ENCODE measurements around the gene PDCD5. TPM values are rescaled to one million over a fixed set of nuclear protein-coding genes. Genes with fewer than 3 reads are reported as not detected.

PDCD5 gene
- total RNA-seq, 4 donors from 2014 or later, result 64.9 to 88.5 (median 79.3) TPM

GRCh38 chr19:32626969-32627368, 46.0 kb downstream of the PDCD5 start:
- WGBS, 2 donors, result 94 to 98% methylated on average over 4 of the region's 4 CpGs
- no peak for DNase-seq (ENCODE audit: low spot score in 2 of 2)
- H3K27me3 ChIP-seq, result no peaks in the 10 kb centered on the region
- no peak for TF ChIP-seq CTCF (IDR thresholded peaks at IDR 0.05)
- H3K4me1 ChIP-seq, result no peaks in the 10 kb centered on the region
- H3K27ac ChIP-seq, result no peak overlapping the region
- H3K4me3 ChIP-seq, result no peak overlapping the region
- no peaks in the 10 kb centered on the region for H3K9me3 ChIP-seq
- H3K36me3 ChIP-seq, result peaks cover 0 to 99% (median 8%) of the 10 kb centered on the region in 3 donors

GRCh38 chr19:32627714-32628270, 46.8 kb downstream of the PDCD5 start:
- Histone ChIP-seq H3K27ac (no peak overlapping the region), H3K36me3 (peaks cover 0 to 99% (median 8%) of the 10 kb centered on the region in 3 donors), H3K9me3 (no peaks in the 10 kb centered on the region), H3K4me3 (no peak overlapping the region), H3K4me1 (no peaks in the 10 kb centered on the region), H3K27me3 (no peaks in the 10 kb centered on the region)
- TF ChIP-seq CTCF (IDR thresholded peaks at IDR 0.05), result no peak
- no peak for TF ChIP-seq POLR2A (IDR thresholded peaks at IDR 0.05)
- no peak for TF ChIP-seq EP300 (IDR thresholded peaks at IDR 0.05)
- WGBS, 2 donors, result 81 to 89% methylated on average over 13 to 15 of the region's 15 CpGs
- no peak for DNase-seq (ENCODE audit: low spot score in 2 of 2)

GRCh38 chr19:32630338-32630737, 49.3 kb downstream of the PDCD5 start:
- H3K27ac ChIP-seq, result no peak overlapping the region
- H3K27me3 ChIP-seq, result no peaks in the 10 kb centered on the region
- DNase-seq (ENCODE audit: low spot score in 2 of 2), result no peak
- H3K9me3 ChIP-seq, result no peaks in the 10 kb centered on the region
- 77 to 92% methylated on average over 6 to 12 of the region's 14 CpGs for WGBS, 2 donors
- no peaks in the 10 kb centered on the region for H3K4me1 ChIP-seq
- H3K4me3 ChIP-seq, result no peak overlapping the region
- H3K36me3 ChIP-seq, result peaks cover 0 to 99% (median 8%) of the 10 kb centered on the region in 3 donors
- TF ChIP-seq CTCF (IDR thresholded peaks at IDR 0.05) (no peak), POLR2A (IDR thresholded peaks at IDR 0.05) (no peak), EP300 (IDR thresholded peaks at IDR 0.05) (no peak)

- WGBS, 2 donors, result 91 to 96% methylated on average over 15 of the region's 15 CpGs
- no peaks in the 10 kb centered on the region for H3K27me3 ChIP-seq
- DNase-seq (ENCODE audit: low spot score in 2 of 2), result no peak
- no peaks in the 10 kb centered on the region for H3K9me3 ChIP-seq
- no peaks in the 10 kb centered on the region for H3K4me1 ChIP-seq
- no peak overlapping the region for H3K4me3 ChIP-seq
- peaks cover 0 to 99% (median 8%) of the 10 kb centered on the region in 3 donors for H3K36me3 ChIP-seq
- no peak overlapping the region for H3K27ac ChIP-seq
- no peak for TF ChIP-seq POLR2A (IDR thresholded peaks at IDR 0.05)
- no peak for TF ChIP-seq CTCF (IDR thresholded peaks at IDR 0.05)
- no peak for TF ChIP-seq EP300 (IDR thresholded peaks at IDR 0.05)
These were observed 50.4 kb downstream of the PDCD5 start for GRCh38 chr19:32631381-32631780.

Small RNAs within 50 kb of the gene (small RNA-seq; reads per million reads assigned to genes)
- gene SNORA68B, result not detected

Other genes with a start within 250 kb of the PDCD5 start
- gene ZNF507, start 235.6 kb upstream of the PDCD5 start, total RNA-seq, result 10 to 100 TPM; 28.5 to 35.7 (median 32.1) TPM
- 10 to 100 TPM; 19.4 to 95.7 (median 39.6) TPM for gene DPY19L3, start 175.4 kb upstream of the PDCD5 start, total RNA-seq
- gene ANKRD27, start 94.0 kb downstream of the PDCD5 start, total RNA-seq, result 10 to 100 TPM; 13.7 to 28.6 (median 23.5) TPM
- under 1 TPM in 3 of 4 donors, not detected in 1; 0.22 to 0.63 (median 0.60) TPM for gene RGS9BP, start 94.7 kb downstream of the PDCD5 start, total RNA-seq
- gene NUDT19, start 110.6 kb downstream of the PDCD5 start, total RNA-seq, result 1 to 10 TPM; 4.2 to 8.6 (median 5.8) TPM
- under 1 TPM in 3 of 4 donors, not detected in 1; under 0.01 to 0.30 (median 0.21) TPM for gene TDRD12, start 138.6 kb downstream of the PDCD5 start, total RNA-seq

Data from tibial nerve (tissue), 4 donors.